Bronchial epithelial cell (primary cell): ENCODE data around the gene PSD2. TPM values are rescaled to one million over a fixed set of nuclear protein-coding genes. Genes with fewer than 3 reads are reported as not detected.

ENCODE experiments used
- DNase-seq: peaks from one replicate; pipeline ENCODE4 v3.0.0-alpha.2; 2010; ENCODE audit warnings: low read depth
- FAIRE-seq: peaks from 2 replicates; lab custom pipeline; 2011; peaks lifted over from hg19 to GRCh38; lab: Jason Lieb, UNC
- H3K27me3 ChIP-seq: 2 replicates; pipeline ENCODE4 v1.5.1; 2011; ENCODE audit warnings: low read length; ENCODE audit not compliant: control insufficient read depth, insufficient read depth
- H3K36me3 ChIP-seq: 2 replicates; pipeline ENCODE4 v1.5.1; 2011; ENCODE audit warnings: low read length; ENCODE audit not compliant: control insufficient read depth, insufficient read depth
- H3K4me3 ChIP-seq: 2 replicates; pipeline ENCODE4 v1.5.1; 2011; ENCODE audit warnings: mild to moderate bottlenecking, low read depth, low read length, control low read depth
- CTCF ChIP-seq: IDR thresholded peaks from 2 replicates; pipeline ENCODE4 v1.5.1; 2011; ENCODE audit warnings: mild to moderate bottlenecking, moderate library complexity, low read length, control low read depth, inconsistent platforms; ENCODE audit not compliant: insufficient read depth, severe bottlenecking
- total RNA-seq: library from RNA; depleted of rRNA; stranded (reverse); fragments of >200 nt; gene quantifications from 2 replicates; pipeline ENCODE4 v1.2.1, GENCODE V29; 2014

Gene PSD2
- total RNA-seq, 1 donor from 2014 or later = under 0.01 TPM

- DNase-seq (no peak), FAIRE-seq (no peak)
- no peak for TF ChIP-seq CTCF
- no peaks in the 10 kb centered on the region for H3K27me3 ChIP-seq
- no peaks in the 10 kb centered on the region for H3K36me3 ChIP-seq
- no peak overlapping the region for H3K4me3 ChIP-seq
Measured at GRCh38 chr5:139809331-139809810, 13.8 kb downstream of the PSD2 start.

GRCh38 chr5:139810341-139811273, 15.0 kb downstream of the PSD2 start:
- FAIRE-seq (peak; percentile 36), DNase-seq (no peak)
- no peaks in the 10 kb centered on the region for H3K36me3 ChIP-seq
- no peak for TF ChIP-seq CTCF
- H3K27me3 ChIP-seq = no peaks in the 10 kb centered on the region
- H3K4me3 ChIP-seq = no peak overlapping the region

- no peak overlapping the region for H3K4me3 ChIP-seq
- no peak for DNase-seq
- H3K27me3 ChIP-seq = no peaks in the 10 kb centered on the region
- H3K36me3 ChIP-seq = no peaks in the 10 kb centered on the region
- no peak for TF ChIP-seq CTCF
- FAIRE-seq = no peak
Measured at GRCh38 chr5:139811274-139811607, 15.6 kb downstream of the PSD2 start.

GRCh38 chr5:139812323-139812722, 16.7 kb downstream of the PSD2 start:
- no peak overlapping the region for H3K4me3 ChIP-seq
- DNase-seq = no peak
- H3K36me3 ChIP-seq = no peaks in the 10 kb centered on the region
- no peak for TF ChIP-seq CTCF
- FAIRE-seq = no peak
- H3K27me3 ChIP-seq = no peaks in the 10 kb centered on the region

GRCh38 chr5:139812836-139813805, 17.5 kb downstream of the PSD2 start:
- Histone ChIP-seq H3K36me3 (no peaks in the 10 kb centered on the region), H3K4me3 (no peak overlapping the region), H3K27me3 (no peaks in the 10 kb centered on the region)
- TF ChIP-seq CTCF = no peak
- FAIRE-seq (no peak), DNase-seq (no peak)
